Rectal smooth muscle tissue (tissue), 1 donor: ENCODE measurements around the gene DGCR6.
"Not testable (repeated sequence)": the region's sequence is repeated elsewhere in the genome, so short reads cannot be mapped to it uniquely, and the experiment has no call there.

Source experiments
- H3K27ac ChIP-seq: one replicate; pipeline ENCODE4 v1.7.0; 2013; ENCODE audit warnings: low read depth, low read length, inconsistent platforms
- H3K27me3 ChIP-seq: one replicate; pipeline ENCODE4 v1.7.0; 2013; ENCODE audit warnings: low read length; ENCODE audit not compliant: control insufficient read depth, insufficient read depth
- H3K36me3 ChIP-seq: one replicate; pipeline ENCODE4 v1.7.0; 2013; ENCODE audit warnings: low read length; ENCODE audit not compliant: control insufficient read depth, insufficient read depth
- H3K4me1 ChIP-seq: one replicate; pipeline ENCODE4 v1.7.0; 2013; ENCODE audit warnings: low read length; ENCODE audit not compliant: control insufficient read depth, insufficient read depth
- H3K4me3 ChIP-seq: one replicate; pipeline ENCODE4 v1.7.0; 2013; ENCODE audit warnings: low read length
- H3K9ac ChIP-seq: one replicate; pipeline ENCODE4 v1.7.0; 2013; ENCODE audit warnings: low read length

The DGCR6 gene

DNA sequence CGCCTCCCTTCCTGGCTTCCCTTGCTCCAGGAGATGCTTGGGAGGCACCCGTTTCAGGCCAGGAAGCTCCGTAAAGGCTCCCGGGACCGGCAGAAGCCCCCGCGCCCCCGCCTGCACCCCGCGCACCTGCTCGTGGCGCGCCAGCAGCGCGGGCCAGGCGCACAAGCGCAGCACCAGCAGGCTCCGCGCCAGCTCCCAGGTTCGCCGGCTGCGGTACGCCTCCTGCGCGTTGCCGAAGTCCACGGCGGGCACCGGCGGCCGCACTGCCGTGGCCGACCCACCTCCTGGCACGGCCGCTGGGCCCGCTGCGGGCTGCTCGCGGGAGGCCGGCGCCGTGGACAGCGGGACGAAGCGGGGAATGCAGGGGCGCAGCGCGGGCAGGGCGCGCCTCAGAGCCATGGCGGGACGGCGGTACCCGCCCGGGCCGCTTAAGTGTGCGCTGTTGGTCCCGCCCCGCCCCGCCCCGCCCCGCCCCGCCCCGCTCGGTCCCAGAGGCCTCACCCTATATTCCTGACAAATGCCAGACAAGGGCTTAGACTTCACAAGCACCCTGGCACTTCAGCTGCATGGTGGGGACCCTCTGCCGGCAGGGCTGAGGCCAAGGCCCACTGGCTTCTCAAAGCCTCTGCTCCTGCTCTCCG, 29.9 kb downstream of the DGCR6 start, which contains the start of gene PRODH:
TSS of gene PRODH (minus strand) at position 405 of the 641 bp plus-strand sequence. CDS start at position 399, 6 bp downstream.
- Histone ChIP-seq H3K36me3 (no peaks in the 10 kb centered on the region), H3K4me3 (no peak within 1 kb of the TSS)

DNA sequence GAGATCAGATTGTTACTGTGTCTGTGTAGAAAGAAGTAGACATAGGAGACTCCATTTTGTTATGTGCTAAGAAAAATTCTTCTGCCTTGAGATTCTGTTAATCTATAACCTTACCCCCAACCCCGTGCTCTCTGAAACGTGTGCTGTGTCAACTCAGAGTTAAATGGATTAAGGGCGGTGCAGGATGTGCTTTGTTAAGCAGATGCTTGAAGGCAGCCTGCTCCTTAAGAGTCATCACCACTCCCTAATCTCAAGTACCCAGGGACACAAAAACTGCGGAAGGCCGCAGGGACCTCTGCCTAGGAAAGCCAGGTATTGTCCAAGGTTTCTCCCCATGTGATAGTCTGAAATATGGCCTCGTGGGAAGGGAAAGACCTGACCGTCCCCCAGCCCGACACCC, 32.6 kb downstream of the DGCR6 start:
- not testable (repeated sequence) for H3K27me3 ChIP-seq, H3K9ac ChIP-seq, H3K4me3 ChIP-seq, H3K4me1 ChIP-seq, H3K27ac ChIP-seq, H3K36me3 ChIP-seq

More for the DNA sequence above, 29.9 kb downstream of the DGCR6 start, which contains the start of gene PRODH:
- Histone ChIP-seq H3K27me3 (no peaks in the 10 kb centered on the region), H3K9ac (no peak within 1 kb of the TSS), H3K27ac (no peak within 1 kb of the TSS), H3K4me1 (no peaks in the 10 kb centered on the region)

DNA sequence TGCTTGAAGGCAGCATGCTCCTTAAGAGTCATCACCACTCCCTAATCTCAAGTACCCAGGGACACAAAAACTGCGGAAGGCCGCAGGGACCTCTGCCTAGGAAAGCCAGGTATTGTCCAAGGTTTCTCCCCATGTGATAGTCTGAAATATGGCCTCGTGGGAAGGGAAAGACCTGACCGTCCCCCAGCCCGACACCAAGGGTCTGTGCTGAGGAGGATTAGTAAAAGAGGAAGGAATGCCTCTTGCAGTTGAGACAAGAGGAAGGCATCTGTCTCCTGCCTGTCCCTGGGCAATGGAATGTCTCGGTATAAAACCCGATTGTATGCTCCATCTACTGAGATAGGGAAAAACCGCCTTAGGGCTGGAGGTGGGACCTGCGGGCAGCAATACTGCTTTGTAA, 41.0 kb downstream of the DGCR6 start:
- H3K27me3 ChIP-seq, H3K9ac ChIP-seq, H3K4me3 ChIP-seq, H3K36me3 ChIP-seq, H3K4me1 ChIP-seq, H3K27ac ChIP-seq: not testable (repeated sequence)

DNA sequence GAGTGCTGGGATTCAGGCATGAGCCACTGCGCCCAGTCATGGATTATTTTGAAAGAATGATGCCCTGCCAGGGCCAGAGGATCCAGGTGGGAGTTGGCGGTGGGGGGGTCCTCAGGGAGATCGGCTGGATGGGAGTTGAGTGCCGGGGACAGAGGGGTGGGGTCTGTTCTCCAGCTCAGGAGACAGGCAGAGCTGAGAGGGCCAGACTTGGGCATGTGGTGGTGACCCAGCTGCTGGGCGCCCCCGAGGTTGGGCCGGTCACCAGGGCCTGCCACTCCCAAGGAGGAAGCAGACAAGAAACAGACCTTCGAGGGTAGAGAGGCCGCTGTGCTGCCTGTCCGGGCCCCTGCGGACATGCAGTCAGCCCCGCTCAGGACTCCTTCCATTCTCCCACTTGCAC, 41.8 kb downstream of the DGCR6 start:
- Histone ChIP-seq H3K4me1 (no peaks in the 10 kb centered on the region), H3K36me3 (no peaks in the 10 kb centered on the region), H3K27me3 (no peaks in the 10 kb centered on the region), H3K9ac (no peak overlapping the region), H3K27ac (no peak overlapping the region), H3K4me3 (no peak overlapping the region)

DNA sequence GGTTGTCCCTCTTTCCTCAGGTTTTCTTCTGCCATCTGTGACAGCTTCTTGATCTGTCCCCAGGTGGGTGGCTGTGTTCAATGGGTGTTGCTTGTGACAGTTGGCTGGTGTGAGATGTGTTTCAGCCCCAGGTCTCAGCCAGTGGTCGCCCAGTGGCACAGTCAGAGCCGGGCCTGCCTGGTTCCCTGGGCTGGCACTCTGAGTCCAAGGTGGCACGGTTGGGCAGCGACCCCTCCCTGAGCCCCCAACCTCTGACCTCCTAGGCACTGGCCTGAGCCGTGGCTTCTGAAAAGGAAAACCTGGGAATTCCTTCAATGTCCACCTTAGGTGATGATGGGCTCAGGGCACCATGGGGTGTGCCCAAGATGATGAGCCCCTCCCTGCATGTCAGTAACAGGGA, 44.0 kb downstream of the DGCR6 start:
- no peaks in the 10 kb centered on the region for H3K36me3 ChIP-seq
- H3K27me3 ChIP-seq, result no peaks in the 10 kb centered on the region
- H3K4me3 ChIP-seq, result no peak overlapping the region
- H3K27ac ChIP-seq, result no peak overlapping the region
- H3K4me1 ChIP-seq, result no peaks in the 10 kb centered on the region
- no peak overlapping the region for H3K9ac ChIP-seq

DNA sequence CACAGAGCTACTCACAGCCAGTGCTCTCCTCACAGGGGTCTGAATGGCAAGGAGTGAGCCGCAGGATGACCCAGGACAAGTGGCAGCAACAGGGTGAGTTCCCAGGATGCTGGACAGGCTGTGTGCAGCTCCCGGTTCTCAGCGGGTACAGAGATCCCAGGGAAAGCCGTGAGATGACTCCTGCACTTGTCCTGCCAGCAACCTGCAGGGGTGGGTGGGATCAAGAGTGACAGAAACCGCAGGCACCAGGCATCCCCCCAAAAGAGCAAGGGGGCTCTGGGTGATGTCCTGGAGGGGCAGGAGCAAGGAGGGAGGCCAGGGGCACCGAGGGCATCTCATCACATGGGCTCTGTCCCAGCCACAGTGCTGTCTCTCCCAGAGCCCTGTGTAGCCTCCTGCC, 45.9 kb downstream of the DGCR6 start:
- no peak overlapping the region for H3K9ac ChIP-seq
- no peaks in the 10 kb centered on the region for H3K27me3 ChIP-seq
- no peak overlapping the region for H3K27ac ChIP-seq
- H3K36me3 ChIP-seq, result no peaks in the 10 kb centered on the region
- H3K4me1 ChIP-seq, result no peaks in the 10 kb centered on the region
- H3K4me3 ChIP-seq, result no peak overlapping the region

DNA sequence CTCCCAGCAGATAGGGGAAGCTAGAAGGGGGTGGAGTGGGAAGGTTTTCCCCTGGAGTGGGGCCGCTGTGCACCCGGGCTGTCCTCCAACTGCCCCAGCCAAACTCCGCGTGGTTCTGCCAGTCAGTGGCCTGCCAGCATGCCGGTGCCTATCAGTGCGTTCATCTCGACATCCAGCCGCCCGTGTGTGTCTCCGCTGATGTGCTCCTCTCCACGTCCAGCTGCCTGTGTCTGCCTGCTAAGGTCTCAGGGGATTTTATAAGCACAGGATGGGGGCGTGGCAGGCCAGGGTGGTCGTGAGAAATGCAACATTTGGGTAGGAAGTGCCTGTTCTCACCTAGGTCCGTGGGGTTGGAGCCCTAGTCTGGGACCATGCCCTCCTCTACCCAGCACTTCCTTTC, 47.0 kb downstream of the DGCR6 start:
- H3K4me1 ChIP-seq, H3K27me3 ChIP-seq, H3K36me3 ChIP-seq, H3K9ac ChIP-seq, H3K27ac ChIP-seq, H3K4me3 ChIP-seq: not testable (repeated sequence)

DNA sequence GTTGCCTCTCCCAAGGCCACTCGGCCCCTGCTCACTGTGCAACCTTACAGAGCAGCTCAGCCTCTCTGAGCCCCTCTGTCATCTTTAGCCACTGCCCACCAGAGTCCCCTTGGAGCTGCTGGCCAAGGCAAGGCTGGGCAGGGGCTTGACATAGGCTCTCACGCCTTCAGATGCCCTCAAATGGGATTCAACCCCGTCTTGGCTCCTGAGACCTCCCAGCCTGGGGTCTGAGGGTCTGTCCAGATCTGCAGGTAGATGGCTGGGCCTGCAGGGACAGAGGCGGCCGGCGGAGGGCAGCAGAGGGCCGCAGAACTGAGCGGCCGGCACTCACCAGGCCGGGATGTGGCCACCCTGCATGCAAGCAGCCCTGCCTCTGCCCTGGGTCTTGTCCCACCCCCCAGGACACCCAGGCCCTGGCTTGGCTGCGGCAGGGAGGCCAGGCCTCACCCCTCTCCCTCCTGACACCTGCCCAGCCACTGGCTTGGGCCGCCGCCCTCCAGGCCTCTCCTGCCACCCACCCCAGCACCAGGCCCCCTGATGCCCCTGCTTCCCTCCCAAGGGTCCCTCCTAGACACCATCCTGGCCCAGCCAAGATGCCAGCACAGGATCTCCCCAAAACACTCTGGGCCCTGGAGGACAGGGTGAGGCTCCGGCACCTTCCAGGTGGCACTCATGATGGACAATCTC, 48.3 kb downstream of the DGCR6 start:
- H3K9ac ChIP-seq, H3K27ac ChIP-seq, H3K4me3 ChIP-seq, H3K27me3 ChIP-seq, H3K36me3 ChIP-seq, H3K4me1 ChIP-seq: not testable (repeated sequence)

DNA sequence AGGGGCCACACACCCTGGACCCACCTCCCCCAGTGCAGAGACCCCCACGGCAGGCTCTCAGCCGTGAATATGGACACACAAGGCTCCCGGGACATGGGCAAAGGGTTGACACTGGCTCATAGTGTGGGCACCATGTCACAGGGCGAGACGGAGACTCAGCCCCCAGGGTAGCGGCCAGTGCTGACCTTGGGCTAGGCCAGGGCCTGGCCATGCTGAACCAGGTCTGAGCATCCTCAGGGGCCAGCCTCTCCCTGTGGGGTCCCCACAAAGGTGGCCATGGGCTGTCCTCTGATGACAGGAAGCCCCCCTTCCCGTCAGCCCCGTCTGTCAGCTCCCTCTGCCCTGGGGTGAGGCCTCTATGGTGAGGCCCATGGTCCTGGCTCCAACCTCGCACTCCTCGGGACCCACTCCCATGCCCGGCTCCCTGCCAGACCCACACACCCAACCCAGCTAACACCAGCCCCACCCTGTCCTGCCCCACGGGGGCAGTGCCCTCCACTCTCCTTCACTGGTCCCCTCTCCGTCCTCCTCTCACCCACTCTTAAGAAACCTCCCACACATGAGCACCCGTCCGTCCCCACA, 49.0 kb downstream of the DGCR6 start:
- H3K27ac ChIP-seq, result no peak overlapping the region
- no peaks in the 10 kb centered on the region for H3K27me3 ChIP-seq

DNA sequence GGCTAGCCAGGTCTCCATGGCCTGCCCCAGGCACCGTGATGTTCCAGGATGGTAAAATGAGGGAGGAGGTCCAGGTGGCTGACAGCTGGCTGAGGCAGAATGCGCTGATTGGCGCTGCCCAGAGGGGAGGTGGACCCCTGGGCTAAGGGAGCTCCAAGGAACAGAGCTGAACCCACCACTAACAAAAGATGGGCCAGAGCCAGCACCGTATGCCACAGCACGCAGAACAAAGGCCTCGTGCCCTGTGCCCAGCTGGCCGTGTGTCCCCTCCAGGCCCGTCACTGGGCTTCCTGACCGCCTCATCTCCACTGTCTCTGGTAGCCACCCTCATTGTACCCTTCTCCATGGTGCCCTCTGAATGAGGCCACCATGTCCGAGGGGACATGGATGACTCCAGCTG, 49.6 kb downstream of the DGCR6 start:
- Histone ChIP-seq H3K36me3 (no peaks in the 10 kb centered on the region), H3K9ac (no peak overlapping the region), H3K4me1 (no peaks in the 10 kb centered on the region), H3K27me3 (no peaks in the 10 kb centered on the region), H3K27ac (no peak overlapping the region), H3K4me3 (no peak overlapping the region)

More for the DNA sequence above, 49.0 kb downstream of the DGCR6 start:
- Histone ChIP-seq H3K9ac (no peak overlapping the region), H3K4me1 (no peaks in the 10 kb centered on the region), H3K4me3 (no peak overlapping the region), H3K36me3 (no peaks in the 10 kb centered on the region)

DNA sequence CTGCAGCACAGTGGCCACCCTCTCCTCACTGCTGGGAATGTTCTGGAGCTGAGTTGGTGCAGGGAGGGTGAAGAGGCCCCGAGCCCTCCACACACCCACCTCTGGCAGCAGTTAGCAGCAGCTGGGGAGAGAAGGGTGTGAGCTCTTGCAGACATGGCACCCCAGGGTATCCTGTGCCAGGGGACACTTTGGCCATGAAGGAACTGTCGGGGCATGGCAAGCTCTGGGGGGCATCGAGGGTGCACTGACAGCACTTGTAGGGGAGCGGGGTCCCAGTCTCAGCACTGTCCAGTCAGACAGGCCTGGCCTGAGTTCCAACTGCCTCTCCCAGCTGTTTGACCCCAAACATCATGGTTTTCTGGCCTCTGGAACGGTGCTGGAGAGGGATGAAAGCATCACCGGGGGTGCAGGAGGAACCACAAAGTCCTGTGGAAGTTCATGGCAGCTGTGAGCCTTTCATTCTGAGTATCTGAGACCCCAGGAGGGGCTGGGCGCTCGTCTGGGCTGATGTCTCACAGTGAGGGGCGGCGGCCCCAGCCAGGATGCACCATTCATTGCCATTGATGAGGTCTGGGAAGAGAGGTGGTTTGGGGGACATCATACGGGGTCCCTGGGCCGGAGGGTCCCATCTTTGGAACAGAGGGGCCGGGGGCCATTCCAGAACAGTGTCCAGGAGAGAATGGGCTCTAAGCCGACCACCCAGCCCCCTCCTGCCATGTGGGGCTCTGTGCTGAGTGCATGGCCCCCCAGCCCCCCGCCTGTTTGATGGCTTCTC, 50.2 kb downstream of the DGCR6 start:
- H3K4me3 ChIP-seq, H3K36me3 ChIP-seq, H3K27me3 ChIP-seq, H3K27ac ChIP-seq, H3K4me1 ChIP-seq, H3K9ac ChIP-seq: not testable (repeated sequence)

DNA sequence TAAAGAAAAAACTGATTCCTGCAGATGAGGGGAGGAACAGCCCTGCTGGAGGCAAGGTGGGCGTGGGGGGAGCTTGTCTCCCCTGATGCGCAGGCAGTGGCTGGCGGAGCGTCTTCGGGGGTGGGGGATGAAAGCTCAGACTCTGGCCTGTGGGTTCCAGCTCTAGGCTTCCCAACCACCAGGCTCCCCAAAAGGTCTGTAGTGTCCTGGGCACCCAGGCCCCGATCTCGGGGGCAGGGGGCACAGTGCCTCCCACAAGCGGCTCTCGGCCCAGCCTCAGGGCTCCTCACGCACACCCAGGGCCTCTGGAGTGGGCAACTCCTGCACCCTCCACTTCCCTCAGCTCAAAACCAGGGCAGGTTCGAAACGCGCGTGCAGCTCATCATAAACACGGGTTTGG, 50.8 kb downstream of the DGCR6 start:
- not testable (repeated sequence) for H3K36me3 ChIP-seq

More for the DNA sequence above, 50.8 kb downstream of the DGCR6 start:
- H3K27ac ChIP-seq, H3K9ac ChIP-seq, H3K4me1 ChIP-seq, H3K27me3 ChIP-seq, H3K4me3 ChIP-seq: not testable (repeated sequence)
